ENCODE results near the gene RPS3A. TPM values are rescaled to one million over a fixed set of nuclear protein-coding genes. Genes with fewer than 3 reads are reported as not detected.

RPS3A gene
- total RNA-seq, 1 experiment from 2014 or later: 2,679 TPM

DNA sequence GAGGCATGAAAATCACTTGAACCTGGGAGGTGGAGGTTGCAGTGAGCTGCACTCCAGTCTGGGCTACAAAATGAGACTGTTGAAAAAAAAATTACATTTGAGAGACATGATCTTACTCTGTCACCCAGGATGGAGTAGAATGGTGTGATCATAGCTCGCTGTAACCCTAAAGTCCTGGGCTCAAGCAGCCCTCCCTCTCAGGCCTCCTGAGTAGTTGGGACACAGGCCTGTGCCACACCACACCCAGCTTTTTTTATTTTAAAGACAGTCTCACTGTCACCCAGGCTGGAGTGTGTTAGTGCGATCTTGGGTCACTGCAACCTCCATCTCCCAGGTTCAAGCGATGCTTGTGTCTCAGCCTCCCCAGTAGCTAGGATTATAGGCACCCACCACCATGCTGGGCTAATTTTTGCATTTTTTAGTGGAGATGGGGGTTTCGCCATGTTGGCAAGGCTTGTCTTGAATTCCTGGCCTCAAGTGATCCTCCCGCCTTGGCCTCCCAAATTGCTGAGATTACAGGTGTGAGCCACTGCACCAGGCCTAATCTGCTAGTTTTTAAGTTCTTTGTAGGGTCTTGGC, 6.1 kb downstream of the RPS3A start:
- no peak overlapping the region for H4K5ac ChIP-seq (ENCODE audit: insufficient read length, low read depth, low read length)
- H3K79me2 ChIP-seq (ENCODE audit: insufficient read depth, low read length): peaks cover 7% of the 10 kb centered on the region; the same call in 1 of the 2 replicates
- no peak overlapping the region for H4K8ac ChIP-seq (replicated peaks; ENCODE audit: insufficient read length, low read depth, low read length)
- H3K9me3 Mint-ChIP-seq: no peaks in the 10 kb centered on the region; a peak in 1 of 5 replicates
- H3K79me1 ChIP-seq (ENCODE audit: insufficient read depth, low read depth, low read length, poor library complexity, severe bottlenecking): no peaks in the 10 kb centered on the region
- H3K27ac ChIP-seq (ENCODE audit: insufficient read length, low read depth, low read length): no peak overlapping the region
- no peak overlapping the region for H3K4ac ChIP-seq (ENCODE audit: low read depth, low read length)
- no peak overlapping the region; a peak in 1 of 5 replicates for H3K4me3 Mint-ChIP-seq
- WGBS (ENCODE audit: extremely low coverage, insufficient read length, low lambda C conversion rate): no CpG with 5 or more reads among the region's 5 CpGs
- no peaks in the 10 kb centered on the region for H3K4me1 ChIP-seq (ENCODE audit: insufficient read depth, low read length)
- no peak overlapping the region for H2BK20ac ChIP-seq (ENCODE audit: low read depth, low read length, poor library complexity, severe bottlenecking)
- H2AFZ ChIP-seq (ENCODE audit: low read length): no peak overlapping the region
- H2BK15ac ChIP-seq (ENCODE audit: low read depth, low read length): no peak overlapping the region
- no peak overlapping the region for H3T11ph ChIP-seq (ENCODE audit: low read length)
- H3K4me1 Mint-ChIP-seq: peaks cover 10 to 14% of the 10 kb centered on the region in 2 experiments
- no peaks in the 10 kb centered on the region for H3K27me3 Mint-ChIP-seq (ENCODE audit: low read depth)
- H3K23ac ChIP-seq (ENCODE audit: insufficient read length, low read depth, low read length): no peak overlapping the region
- H3K14ac ChIP-seq (ENCODE audit: insufficient read depth, low read length): no peak overlapping the region
- H3K4me2 ChIP-seq (ENCODE audit: insufficient read depth, insufficient read length, low read length): no peak overlapping the region
- H4K20me1 ChIP-seq (ENCODE audit: control insufficient read depth, insufficient read depth, insufficient read length): no peaks in the 10 kb centered on the region
- no peaks in the 10 kb centered on the region for H3K27me3 ChIP-seq (ENCODE audit: insufficient read depth, low read length)
- TF ChIP-seq, protein P1, sequence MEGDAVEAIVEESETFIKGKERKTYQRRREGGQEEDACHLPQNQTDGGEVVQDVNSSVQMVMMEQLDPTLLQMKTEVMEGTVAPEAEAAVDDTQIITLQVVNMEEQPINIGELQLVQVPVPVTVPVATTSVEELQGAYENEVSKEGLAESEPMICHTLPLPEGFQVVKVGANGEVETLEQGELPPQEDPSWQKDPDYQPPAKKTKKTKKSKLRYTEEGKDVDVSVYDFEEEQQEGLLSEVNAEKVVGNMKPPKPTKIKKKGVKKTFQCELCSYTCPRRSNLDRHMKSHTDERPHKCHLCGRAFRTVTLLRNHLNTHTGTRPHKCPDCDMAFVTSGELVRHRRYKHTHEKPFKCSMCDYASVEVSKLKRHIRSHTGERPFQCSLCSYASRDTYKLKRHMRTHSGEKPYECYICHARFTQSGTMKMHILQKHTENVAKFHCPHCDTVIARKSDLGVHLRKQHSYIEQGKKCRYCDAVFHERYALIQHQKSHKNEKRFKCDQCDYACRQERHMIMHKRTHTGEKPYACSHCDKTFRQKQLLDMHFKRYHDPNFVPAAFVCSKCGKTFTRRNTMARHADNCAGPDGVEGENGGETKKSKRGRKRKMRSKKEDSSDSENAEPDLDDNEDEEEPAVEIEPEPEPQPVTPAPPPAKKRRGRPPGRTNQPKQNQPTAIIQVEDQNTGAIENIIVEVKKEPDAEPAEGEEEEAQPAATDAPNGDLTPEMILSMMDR (conservative IDR thresholded peaks at IDR 0.05): no peak
- H2BK120ac ChIP-seq (ENCODE audit: low read depth, low read length, poor library complexity, severe bottlenecking): no peak overlapping the region
- H3K9me3 ChIP-seq (ENCODE audit: control insufficient read depth, low read depth, low read length): no peaks in the 10 kb centered on the region
- H2BK5ac ChIP-seq (ENCODE audit: insufficient read length, low read length): no peak overlapping the region
- DNase-seq: no peak
- peak overlapping the region in 1 of 3 experiments; percentile 83; a peak in 1 of 7 replicates for H3K27ac Mint-ChIP-seq
- H3K56ac ChIP-seq (ENCODE audit: insufficient read length, low read depth, low read length): no peak overlapping the region
- no peak overlapping the region for H3K9ac ChIP-seq (ENCODE audit: extremely low read depth, insufficient read length, low read length)
- no peak overlapping the region for H4K91ac ChIP-seq (ENCODE audit: insufficient read length, low read depth, low read length)
- H3K18ac ChIP-seq (ENCODE audit: insufficient read length, low read depth, low read length): no peak overlapping the region
- H2BK12ac ChIP-seq (ENCODE audit: insufficient read length, low read depth, low read length): no peak overlapping the region
- H3K36me3 Mint-ChIP-seq (ENCODE audit: insufficient read depth in 1 of 3, low read depth in 3 of 3): peaks cover 56 to 91% (median 69%) of the 10 kb centered on the region in 3 experiments
- no peak overlapping the region for H2AK5ac ChIP-seq (ENCODE audit: insufficient read length, low read length)
- H3K23me2 ChIP-seq (ENCODE audit: insufficient read length, low read depth, low read length, poor library complexity, severe bottlenecking): no peaks in the 10 kb centered on the region

Measured in H9 (cell line).